Stomach (tissue), 9 donors: ENCODE results near the gene LILRB4. TPM values are rescaled to one million over a fixed set of nuclear protein-coding genes. Genes with fewer than 3 reads are reported as not detected.

Experiments used
- DNase-seq, 2 donors: peaks; one replicate each; pipeline versions ENCODE4 v3.0.0 to v3.0.0-alpha.2; 2013 to 2019
- H3K27ac ChIP-seq, 5 donors: fragments of 200-600 bp in 4 of 5; sonication (generic) in 4 of 5; one replicate each; pipeline ENCODE4 v1.5.1; 2013 to 2019; ENCODE audit warnings: mild to moderate bottlenecking in 1 of 5, moderate library complexity in 1 of 5
- H3K27me3 ChIP-seq, 3 donors: fragments of 200-600 bp; sonication (generic); one replicate each; pipeline ENCODE4 v1.5.1; 2017 to 2019; ENCODE audit warnings: mixed run types in 1 of 3
- H3K36me3 ChIP-seq, 4 donors: fragments of 200-600 bp; sonication (generic); 1 replicate in 3 of 4; 2 replicates in 1 of 4; pipeline ENCODE4 v1.5.1; 2016 to 2019
- H3K4me1 ChIP-seq, 4 donors: fragments of 200-600 bp; sonication (generic); one replicate each; pipeline ENCODE4 v1.5.1; 2016 to 2019
- H3K4me3 ChIP-seq, 4 donors: fragments of 200-600 bp; sonication (generic) in 3 of 4; one replicate each; pipeline ENCODE4 v1.5.1; 2016 to 2019; ENCODE audit warnings: mild to moderate bottlenecking in 1 of 4
- H3K9me3 ChIP-seq, 4 donors: fragments of 200-600 bp; sonication (generic); one replicate each; pipeline ENCODE4 v1.5.1; 2016 to 2019
- CTCF ChIP-seq, 7 experiments: fragments of 450-650 bp in 4 of 7; fragments of 200-600 bp in 3 of 7; sonication (generic) in 3 of 7; IDR thresholded peaks; one replicate each; pipeline ENCODE4 v1.5.1; 2016 to 2019; ENCODE audit warnings: antibody characterized with exemption in 7 of 7, control low read depth in 2 of 7, mild to moderate bottlenecking in 1 of 7
- EP300 ChIP-seq: sonication (generic); formaldehyde crosslinking; IDR thresholded peaks from one replicate; pipeline ENCODE4 v1.6.1; 2017; ENCODE audit warnings: antibody characterized with exemption
- POLR2A ChIP-seq, 4 donors: fragments of 450-650 bp; IDR thresholded peaks; one replicate each; pipeline ENCODE4 v1.6.1; 2016; ENCODE audit warnings: antibody characterized with exemption in 4 of 4, control low read depth in 2 of 4, mild to moderate bottlenecking in 1 of 4, moderate library complexity in 1 of 4
- POLR2AphosphoS5 ChIP-seq, 3 donors: sonication (generic); formaldehyde crosslinking; IDR thresholded peaks; one replicate each; pipeline ENCODE4 v1.6.1; 2016; ENCODE audit warnings: antibody characterized with exemption in 3 of 3
- WGBS, 5 donors: extraction: QIAGEN DNeasy Blood & Tissue Kit in 3 of 5; methylation state at CpG; one replicate each; pipeline versions ENCODE4 v1.1.5 to v1.1.7; 2013 to 2018; 5-methylcytosine and 5-hydroxymethylcytosine counted together
- intact Hi-C: fragments of 100-400 bp; cut with DNase I; formaldehyde crosslinking; loops from one replicate; pipeline ENCODE4 v1.15.1; 2023; ENCODE audit warnings: low total_unique reads
- polyA plus RNA-seq, 3 donors: library from polyadenylated mRNA; stranded (reverse); fragments of 200-250 nt; gene quantifications; one replicate each; pipeline ENCODE4 v1.2.3, GENCODE V29; 2013
- total RNA-seq, 5 donors: library from RNA; depleted of rRNA; stranded (reverse); fragments of >200 nt; gene quantifications; one replicate each; pipeline versions ENCODE4 v1.1.0 to v1.2.3, GENCODE V29; 2014 to 2016
- donor health status: healthy with polysubstance abuse.
- donor health status: Bipolar disorder and iron deficiency.
- donor health status: healthy.

The LILRB4 gene
- total and polyA plus RNA-seq, 8 donors: 0.61 to 12.2 (median 0.91) TPM; not detected in 2

- no peak overlapping the region for H3K4me3 ChIP-seq
- H3K36me3 ChIP-seq: no peaks in the 10 kb centered on the region
- 56 to 65% (median 62%) methylated on average over 4 to 5 of the region's 5 CpGs for WGBS, 5 donors
- no peak for TF ChIP-seq EP300
- TF ChIP-seq POLR2A (IDR thresholded peaks at IDR 0.05): no peak
- no peak for TF ChIP-seq POLR2AphosphoS5 (IDR thresholded peaks at IDR 0.05)
- TF ChIP-seq CTCF (IDR thresholded peaks at IDR 0.05): no peak
- DNase-seq: peak; percentile 14 to 23
- no peak overlapping the region for H3K27ac ChIP-seq
- H3K27me3 ChIP-seq: peaks cover 0 to 16% (median 4%) of the 10 kb centered on the region in 3 donors
- H3K4me1 ChIP-seq: no peaks in the 10 kb centered on the region
- no peaks in the 10 kb centered on the region for H3K9me3 ChIP-seq
- intact Hi-C loops: no loop called here
These were observed 18.7 kb upstream of the LILRB4 start for GRCh38 chr19:54644056-54644455.

- peak in 1 of 2 donors; percentile 8 for DNase-seq
- intact Hi-C loops: no loop called here
- 87 to 92% (median 89%) methylated on average over 19 of the region's 19 CpGs for WGBS, 5 donors
These were observed 16.4 kb upstream of the LILRB4 start for GRCh38 chr19:54646331-54646841.

GRCh38 chr19:54648129-54648528 lies 14.7 kb upstream of the LILRB4 start:
- Histone ChIP-seq H3K36me3 (no peaks in the 10 kb centered on the region), H3K27me3 (peaks cover 0 to 16% (median 4%) of the 10 kb centered on the region in 3 donors), H3K4me1 (no peaks in the 10 kb centered on the region), H3K4me3 (no peak overlapping the region), H3K27ac (no peak overlapping the region), H3K9me3 (no peaks in the 10 kb centered on the region)
- intact Hi-C loops: no loop called here
- DNase-seq: peak in 1 of 2 donors; percentile 3
- WGBS, 5 donors: 47 to 66% (median 49%) methylated on average over 4 of the region's 4 CpGs
- TF ChIP-seq CTCF (IDR thresholded peaks at IDR 0.05): no peak
- TF ChIP-seq POLR2A (IDR thresholded peaks at IDR 0.05): no peak
- no peak for TF ChIP-seq EP300
- no peak for TF ChIP-seq POLR2AphosphoS5 (IDR thresholded peaks at IDR 0.05)

More at GRCh38 chr19:54646331-54646841, 16.4 kb upstream of the LILRB4 start:
- Histone ChIP-seq H3K4me1 (no peaks in the 10 kb centered on the region), H3K36me3 (no peaks in the 10 kb centered on the region), H3K27ac (no peak overlapping the region), H3K4me3 (no peak overlapping the region), H3K9me3 (no peaks in the 10 kb centered on the region), H3K27me3 (peaks cover 0 to 16% (median 4%) of the 10 kb centered on the region in 3 donors)
- TF ChIP-seq POLR2AphosphoS5 (IDR thresholded peaks at IDR 0.05): no peak
- no peak for TF ChIP-seq EP300
- TF ChIP-seq POLR2A (IDR thresholded peaks at IDR 0.05): no peak
- TF ChIP-seq CTCF (IDR thresholded peaks at IDR 0.05): no peak

GRCh38 chr19:54650108-54650655 lies 12.6 kb upstream of the LILRB4 start:
- Histone ChIP-seq H3K27ac (no peak overlapping the region), H3K9me3 (no peaks in the 10 kb centered on the region), H3K36me3 (no peaks in the 10 kb centered on the region), H3K27me3 (peaks cover 0 to 8% (median 0%) of the 10 kb centered on the region in 3 donors), H3K4me3 (no peak overlapping the region), H3K4me1 (no peaks in the 10 kb centered on the region)
- TF ChIP-seq EP300 (no peak), CTCF (IDR thresholded peaks at IDR 0.05) (no peak), POLR2AphosphoS5 (IDR thresholded peaks at IDR 0.05) (no peak), POLR2A (IDR thresholded peaks at IDR 0.05) (no peak)
- WGBS, 5 donors: 71 to 91% (median 76%) methylated on average over 5 to 6 of the region's 6 CpGs
- DNase-seq: no peak
- intact Hi-C loops: no loop called here
